Uterus (tissue), 4 donors: ENCODE measurements around the gene NEK8. TPM values are rescaled to one million over a fixed set of nuclear protein-coding genes. Genes with fewer than 3 reads are reported as not detected.

Experiments used
- DNase-seq, 2 donors: peaks; one replicate each; pipeline ENCODE4 v3.0.0-alpha.2; 2019 to 2020
- H3K27ac ChIP-seq, 2 donors: fragments of 200-600 bp; sonication (generic); 1 replicate in 1 of 2; 2 replicates in 1 of 2; pipeline ENCODE4 v1.5.1; 2016 to 2018
- H3K27me3 ChIP-seq, 2 donors: fragments of 200-600 bp; sonication (generic); one replicate each; pipeline ENCODE4 v1.5.1; 2018 to 2019; ENCODE audit warnings: control low read depth in 1 of 2
- H3K36me3 ChIP-seq, 2 donors: fragments of 200-600 bp; sonication (generic); one replicate each; pipeline ENCODE4 v1.5.1; 2019; ENCODE audit warnings: control low read depth in 1 of 2
- H3K4me1 ChIP-seq, 2 donors: fragments of 200-600 bp; sonication (generic); one replicate each; pipeline ENCODE4 v1.5.1; 2018 to 2019; ENCODE audit warnings: control low read depth in 1 of 2
- H3K4me3 ChIP-seq, 2 donors: fragments of 200-600 bp; sonication (generic); 1 replicate in 1 of 2; 2 replicates in 1 of 2; pipeline ENCODE4 v1.5.1; 2018 to 2019; ENCODE audit warnings: mild to moderate bottlenecking in 1 of 2
- H3K9me3 ChIP-seq, 2 donors: fragments of 200-600 bp; sonication (generic); one replicate each; pipeline ENCODE4 v1.5.1; 2019; ENCODE audit warnings: control low read depth in 1 of 2
- CTCF ChIP-seq, 4 experiments: fragments of 200-600 bp in 2 of 4; fragments of 450-650 bp in 2 of 4; sonication (generic) in 2 of 4; IDR thresholded peaks; one replicate each; pipeline ENCODE4 v1.5.1; 2016 to 2019; ENCODE audit warnings: antibody characterized with exemption in 4 of 4, mild to moderate bottlenecking in 2 of 4, moderate library complexity in 1 of 4
- POLR2A ChIP-seq, 2 donors: fragments of 450-650 bp; IDR thresholded peaks; one replicate each; pipeline ENCODE4 v1.6.1; 2016; ENCODE audit warnings: antibody characterized with exemption in 2 of 2, mild to moderate bottlenecking in 1 of 2, moderate library complexity in 1 of 2
- intact Hi-C: fragments of 100-400 bp; cut with DNase I; formaldehyde crosslinking; loops from one replicate; pipeline ENCODE4 v1.15.1; 2023; ENCODE audit warnings: low total_unique reads
- total RNA-seq, 4 donors: library from RNA; depleted of rRNA in 3 of 4; stranded (reverse); fragments of >200 nt in 3 of 4; gene quantifications; one replicate each; pipeline versions ENCODE4 v1.1.0 to v1.2.4, GENCODE V29; 2014 to 2023
- donor health status: DM: yes; HTN: yes; CAD: no.

NEK8 gene
- total RNA-seq, 4 donors from 2014 or later: 1.2 to 5.0 (median 1.3) TPM; not detected in 1

GRCh38 chr17:28704219-28704858 is 24.2 kb upstream of the NEK8 start:
- H3K4me1 ChIP-seq: no peaks in the 10 kb centered on the region
- H3K27me3 ChIP-seq: no peaks in the 10 kb centered on the region
- H3K4me3 ChIP-seq: no peak overlapping the region
- DNase-seq: no peak
- H3K36me3 ChIP-seq: no peaks in the 10 kb centered on the region
- no peaks in the 10 kb centered on the region for H3K9me3 ChIP-seq
- intact Hi-C loops: no loop called here
- H3K27ac ChIP-seq: no peak overlapping the region
- TF ChIP-seq POLR2A (IDR thresholded peaks at IDR 0.05) (no peak), CTCF (IDR thresholded peaks at IDR 0.05) (no peak)

DNA sequence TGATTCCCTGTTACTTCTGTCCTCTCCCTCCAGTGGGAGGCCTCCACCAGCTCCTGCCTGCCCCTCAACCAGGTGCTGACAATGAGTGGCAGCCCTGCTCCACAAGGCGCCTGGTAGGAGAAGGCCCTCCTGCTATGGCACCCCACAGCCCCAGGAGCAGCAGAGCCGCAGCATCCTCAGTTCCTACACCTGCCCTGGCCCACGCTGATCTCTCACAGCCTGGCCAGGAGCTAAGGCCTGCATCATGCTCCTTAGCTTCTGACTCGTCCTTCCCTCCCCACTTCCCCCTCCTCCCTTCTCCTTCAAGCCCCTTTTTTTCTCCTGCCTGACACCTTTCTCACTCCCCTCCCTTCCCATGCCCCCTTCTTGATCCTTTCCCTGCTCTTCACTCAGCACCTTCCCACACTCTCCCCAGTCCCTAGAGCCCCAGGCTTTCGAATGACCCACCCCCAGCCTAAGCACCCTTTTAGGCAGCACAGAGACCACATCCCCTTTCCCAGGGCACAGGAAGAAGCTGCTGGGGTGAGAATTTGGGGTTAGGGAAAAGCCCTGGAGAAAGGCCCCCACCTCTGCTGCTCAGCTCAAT is 23.4 kb upstream of the NEK8 start:
- Histone ChIP-seq H3K4me3 (no peak overlapping the region), H3K4me1 (no peaks in the 10 kb centered on the region), H3K27me3 (no peaks in the 10 kb centered on the region), H3K27ac (no peak overlapping the region), H3K9me3 (no peaks in the 10 kb centered on the region), H3K36me3 (no peaks in the 10 kb centered on the region)
- intact Hi-C loops: no loop called here
- no peak for DNase-seq
- TF ChIP-seq POLR2A (IDR thresholded peaks at IDR 0.05) (no peak), CTCF (IDR thresholded peaks at IDR 0.05) (no peak)

GRCh38 chr17:28705728-28706334 is 22.8 kb upstream of the NEK8 start:
- no peak for DNase-seq
- no peak overlapping the region for H3K27ac ChIP-seq
- intact Hi-C loops: no loop called here
- H3K36me3 ChIP-seq: no peaks in the 10 kb centered on the region
- H3K4me1 ChIP-seq: no peaks in the 10 kb centered on the region
- no peak overlapping the region for H3K4me3 ChIP-seq
- TF ChIP-seq POLR2A (IDR thresholded peaks at IDR 0.05): no peak
- TF ChIP-seq CTCF (IDR thresholded peaks at IDR 0.05): no peak
- H3K9me3 ChIP-seq: no peaks in the 10 kb centered on the region
- no peaks in the 10 kb centered on the region for H3K27me3 ChIP-seq

GRCh38 chr17:28706471-28707338 is 21.9 kb upstream of the NEK8 start:
- intact Hi-C loops: no loop called here
- Histone ChIP-seq H3K36me3 (no peaks in the 10 kb centered on the region), H3K9me3 (no peaks in the 10 kb centered on the region), H3K4me3 (no peak overlapping the region), H3K27ac (no peak overlapping the region), H3K27me3 (no peaks in the 10 kb centered on the region), H3K4me1 (no peaks in the 10 kb centered on the region)
- DNase-seq: no peak
- TF ChIP-seq POLR2A (IDR thresholded peaks at IDR 0.05) (no peak), CTCF (IDR thresholded peaks at IDR 0.05) (no peak)
